IMR-90 (cell line): ENCODE results near the gene RIC8B. TPM values are rescaled to one million over a fixed set of nuclear protein-coding genes. Genes with fewer than 3 reads are reported as not detected.

Experiments
- ATAC-seq: fragments of 200-7000 bp; cut with Tn5 transposase; 2 replicates; pipeline ENCODE4 v1.9.1; 2020; ENCODE audit warnings: low read depth, mild to moderate bottlenecking, moderate library complexity
- BruUV-seq: library from RNA; stranded (reverse); fragments of 400-500 nt; replicated peaks from 2 replicates; lab custom pipeline; 2021; lab: Mats Ljungman, UMichigan
- CTCF ChIA-PET: fragments of 300-600 bp; formaldehyde crosslinking; extraction: SDS; loops from one replicate; lab custom pipeline; 2021; ENCODE audit warnings: antibody characterized with exemption; lab: Yijun Ruan, JAX
- POLR2A ChIA-PET: fragments of 300-600 bp; sonication (Branson Sonifier 250); formaldehyde crosslinking; loops from one replicate; lab custom pipeline; 2022; ENCODE audit warnings: antibody characterized with exemption; ENCODE audit not compliant: unreplicated experiment; lab: Charles Lee
- DNase-seq: peaks from one replicate; pipeline ENCODE4 v3.0.0; 2013
- H2AFZ ChIP-seq: replicated peaks from 2 replicates; pipeline ENCODE3; 2013; ENCODE audit warnings: low read length, mild to moderate bottlenecking; ENCODE audit not compliant: poor library complexity
- H2AK5ac ChIP-seq: 2 replicates; pipeline ENCODE4 v1.6.1; 2013; ENCODE audit warnings: low read depth, low read length, inconsistent platforms
- H2AK9ac ChIP-seq: replicated peaks from 2 replicates; pipeline ENCODE3; 2013; ENCODE audit warnings: mild to moderate bottlenecking, low read depth, low read length, moderate library complexity; ENCODE audit not compliant: poor library complexity
- H2BK120ac ChIP-seq: 2 replicates; pipeline ENCODE4 v1.6.1; 2013; ENCODE audit warnings: low read depth, low read length, inconsistent platforms
- H2BK15ac ChIP-seq: 3 replicates; pipeline ENCODE4 v1.6.1; 2013; ENCODE audit warnings: low read depth, low read length, inconsistent platforms
- H2BK20ac ChIP-seq: 2 replicates; pipeline ENCODE4 v1.6.1; 2013; ENCODE audit warnings: low read depth, mild to moderate bottlenecking, inconsistent platforms, low read length, moderate library complexity
- H2BK5ac ChIP-seq: 2 replicates; pipeline ENCODE4 v1.6.1; 2013; ENCODE audit warnings: mild to moderate bottlenecking, low read depth, low read length, inconsistent platforms; ENCODE audit not compliant: poor library complexity, severe bottlenecking
- H3K14ac ChIP-seq: replicated peaks from 2 replicates; pipeline ENCODE4 v1.6.1; 2013; ENCODE audit warnings: low read depth, low read length, inconsistent platforms
- H3K18ac ChIP-seq: 2 replicates; pipeline ENCODE4 v1.6.1; 2013; ENCODE audit warnings: low read depth, low read length, control low read depth
- H3K23ac ChIP-seq: 2 replicates; pipeline ENCODE4 v1.6.1; 2013; ENCODE audit warnings: low read depth, low read length, inconsistent platforms
- H3K27ac ChIP-seq: 2 replicates; pipeline ENCODE4 v1.5.1; 2013; ENCODE audit warnings: mild to moderate bottlenecking, control low read depth, low read length; ENCODE audit not compliant: insufficient read depth
- H3K27me3 ChIP-seq: 2 replicates; pipeline ENCODE4 v1.6.1; 2013; ENCODE audit warnings: low read length; ENCODE audit not compliant: control insufficient read depth, insufficient read depth
- H3K36me3 ChIP-seq: 2 replicates; pipeline ENCODE4 v1.6.1; 2013; ENCODE audit warnings: low read length, mixed read lengths; ENCODE audit not compliant: control insufficient read depth, insufficient read depth
- H3K4ac ChIP-seq: 2 replicates; pipeline ENCODE4 v1.6.1; 2013; ENCODE audit warnings: low read depth, low read length, inconsistent platforms
- H3K4me1 ChIP-seq: 2 replicates; pipeline ENCODE4 v1.6.1; 2013; ENCODE audit warnings: low read length, mixed read lengths; ENCODE audit not compliant: control insufficient read depth, insufficient read depth
- H3K4me2 ChIP-seq: 2 replicates; pipeline ENCODE4 v1.6.1; 2013; ENCODE audit warnings: low read depth, mild to moderate bottlenecking, control low read depth, low read length, moderate library complexity
- H3K4me3 ChIP-seq: 2 replicates; pipeline ENCODE4 v1.5.1; 2013; ENCODE audit warnings: low read depth, mild to moderate bottlenecking, control low read depth, low read length, moderate library complexity; ENCODE audit not compliant: insufficient read depth
- H3K56ac ChIP-seq: 2 replicates; pipeline ENCODE4 v1.6.1; 2013; ENCODE audit warnings: low read length, inconsistent platforms; ENCODE audit not compliant: insufficient read depth; ENCODE audit errors: extremely low read depth
- H3K79me1 ChIP-seq, 2 experiments: 2 replicates each; pipeline ENCODE4 v1.6.1; 2013; ENCODE audit warnings: low read length in 2 of 2, inconsistent platforms in 1 of 2, low read depth in 1 of 2
- H3K9ac ChIP-seq: 2 replicates; pipeline ENCODE4 v1.6.1; 2013; ENCODE audit warnings: low read depth, low read length, control low read depth
- H3K9me1 ChIP-seq: 2 replicates; pipeline ENCODE4 v1.6.1; 2013; ENCODE audit warnings: low read length, inconsistent platforms; ENCODE audit not compliant: insufficient read depth
- H3K9me3 ChIP-seq: 2 replicates; pipeline ENCODE4 v1.6.1; 2013; ENCODE audit warnings: low read length; ENCODE audit not compliant: control insufficient read depth, insufficient read depth
- H4K20me1 ChIP-seq: 2 replicates; pipeline ENCODE4 v1.6.1; 2013; ENCODE audit warnings: low read length, inconsistent platforms; ENCODE audit not compliant: insufficient read depth
- H4K5ac ChIP-seq: 2 replicates; pipeline ENCODE4 v1.6.1; 2013; ENCODE audit warnings: mild to moderate bottlenecking, low read depth, low read length, control low read depth
- H4K8ac ChIP-seq, 2 experiments: 2 replicates each; pipeline ENCODE4 v1.6.1; 2013; ENCODE audit warnings: low read depth in 2 of 2, low read length in 2 of 2, control low read depth in 1 of 2, inconsistent platforms in 1 of 2
- H4K91ac ChIP-seq: 2 replicates; pipeline ENCODE4 v1.6.1; 2013; ENCODE audit warnings: low read depth, low read length, inconsistent platforms; ENCODE audit not compliant: insufficient read depth
- BHLHE40 ChIP-seq: fragments of 150-350 bp; IDR thresholded peaks from 2 replicates; pipeline ENCODE4 v1.6.1; 2016; ENCODE audit warnings: mild to moderate bottlenecking, low read depth, low read length
- CTCF ChIP-seq: conservative IDR thresholded peaks from 2 replicates; pipeline ENCODE4 v1.5.1; 2012; ENCODE audit warnings: mild to moderate bottlenecking, low read depth, low read length, improper control_type of control experiment
- FOS ChIP-seq: fragments of 150-350 bp; IDR thresholded peaks from 2 replicates; pipeline ENCODE4 v1.6.1; 2016; ENCODE audit warnings: low read depth, low read length
- MAFK ChIP-seq: IDR thresholded peaks from 2 replicates; pipeline ENCODE4 v1.6.1; 2012; ENCODE audit warnings: low read depth, low read length, improper control_type of control experiment
- MAZ ChIP-seq: IDR thresholded peaks from 2 replicates; pipeline ENCODE4 v1.6.1; 2012; ENCODE audit warnings: low read depth, mild to moderate bottlenecking, low read length, improper control_type of control experiment, moderate library complexity, borderline replicate concordance
- MXI1 ChIP-seq: IDR thresholded peaks from 2 replicates; pipeline ENCODE4 v1.6.1; 2012; ENCODE audit warnings: low read depth, mild to moderate bottlenecking, low read length, moderate library complexity, borderline replicate concordance
- NFE2L2 ChIP-seq: fragments of 150-350 bp; IDR thresholded peaks from 2 replicates; pipeline ENCODE4 v1.6.1; 2016; ENCODE audit warnings: low read depth, mild to moderate bottlenecking, low read length
- WGBS, 2 experiments: methylation state at CpG; one replicate each; pipeline versions ENCODE4 v1.1.5 to v1.1.7; 2013; ENCODE audit warnings: missing lambda C conversion rate in 2 of 2; ENCODE audit not compliant: insufficient read length in 1 of 2; ENCODE audit errors: extremely low coverage in 2 of 2; 5-methylcytosine and 5-hydroxymethylcytosine counted together
- dilution Hi-C: fragments of 300-500 bp; cut with HindIII; formaldehyde crosslinking; loops from one replicate; pipeline ENCODE4 v1.14.3; 2018; ENCODE audit warnings: low sequenced_read_pairs; ENCODE audit not compliant: unreplicated experiment
- in situ Hi-C: fragments of 300-500 bp; cut with MboI; formaldehyde crosslinking; loops from 3 replicates; pipeline ENCODE4 v1.14.3; 2019; ENCODE audit warnings: low sequenced_read_pairs, inconsistent platforms, mixed read lengths
- intact Hi-C: fragments of 100-400 bp; cut with micrococcal nuclease; formaldehyde crosslinking; loops from 2 replicates; pipeline ENCODE4 v1.10.0; 2022
- polyA plus RNA-seq, 3 experiments: library from polyadenylated mRNA; depleted of rRNA; stranded (reverse); fragments of >200 nt; gene quantifications; 2 replicates each; pipeline ENCODE4 v1.2.3, GENCODE V29; 2012; ENCODE audit warnings: low replicate concordance in 1 of 3
- total RNA-seq: library from RNA; depleted of rRNA; stranded (reverse); fragments of >200 nt; gene quantifications from 2 replicates; pipeline ENCODE4 v1.2.3, GENCODE V29; 2012

Gene RIC8B
- total and polyA plus RNA-seq, 2 of the 4 experiments (the other 2 are of a cell fraction): 5.5 to 19.5 TPM

- DNase-seq: peak; percentile 70
- no peak overlapping the region for H2AFZ ChIP-seq
Measured at GRCh38 chr12:106780010-106780631, 5.6 kb downstream of the RIC8B start.

More at GRCh38 chr12:106780010-106780631, 5.6 kb downstream of the RIC8B start:
- Histone ChIP-seq H2BK15ac (no peak overlapping the region), H4K20me1 (peaks cover 5% of the 10 kb centered on the region; the same call in 1 of the 2 replicates), H2BK120ac (no peak overlapping the region), H3K27ac (no peak overlapping the region), H2BK5ac (no peak overlapping the region), H4K8ac (no peak overlapping the region), H3K9me1 (no peaks in the 10 kb centered on the region), H3K23ac (no peak overlapping the region), H3K79me1 (peaks cover 38 to 62% of the 10 kb centered on the region in 2 experiments), H3K14ac (no peak overlapping the region), H2AK9ac (no peak overlapping the region), H3K36me3 (peaks cover 5% of the 10 kb centered on the region), H3K18ac (no peak overlapping the region), H4K91ac (no peak overlapping the region), H3K9me3 (no peaks in the 10 kb centered on the region), H2BK20ac (no peak overlapping the region), H3K4ac (no peak overlapping the region), H3K4me1 (peaks cover 3% of the 10 kb centered on the region), H3K4me2 (no peak overlapping the region), H2AK5ac (no peak overlapping the region), H3K9ac (no peak overlapping the region), H3K4me3 (no peak overlapping the region), H4K5ac (no peak overlapping the region), H3K56ac (no peak overlapping the region), H3K27me3 (no peaks in the 10 kb centered on the region)
- BruUV-seq: no TSS peak
- CTCF ChIA-PET: no interaction called here
- no CpG with 5 or more reads among the region's 3 CpGs for WGBS, 2 experiments
- in situ Hi-C loops: no loop called here
- POLR2A ChIA-PET: no interaction called here
- dilution Hi-C loops: no loop called here
- intact Hi-C loops: no loop called here
- ATAC-seq: peak; percentile 59
- TF ChIP-seq MXI1 (no peak), NFE2L2 (no peak), FOS (peak; percentile 87), CTCF (no peak), MAZ (no peak), MAFK (0 out of 2 replicates have a peak, but pooled peaks have one; percentile 29), BHLHE40 (peak; percentile 35; the same call in 1 of the 2 replicates)
